Measurements from ENCODE around the gene PAOX.

Gene PAOX

GRCh38 chr10:133349577-133350011, 29.5 kb upstream of the PAOX start:
- DNase-seq (ENCODE audit: low read depth, low spot score) = no peak

GRCh38 chr10:133350283-133350949, 28.6 kb upstream of the PAOX start:
- DNase-seq (ENCODE audit: low read depth, low spot score) = no peak

GRCh38 chr10:133350950-133351329, 28.1 kb upstream of the PAOX start:
- DNase-seq (ENCODE audit: low read depth, low spot score) = no peak

GRCh38 chr10:133351408-133352318, 27.4 kb upstream of the PAOX start:
- DNase-seq (ENCODE audit: low read depth, low spot score) = no peak

- DNase-seq (ENCODE audit: low read depth, low spot score) = no peak
These were observed 25.7 kb upstream of the PAOX start for GRCh38 chr10:133353202-133353959.

- no peak for DNase-seq (ENCODE audit: low read depth, low spot score)
These were observed 25.0 kb upstream of the PAOX start for GRCh38 chr10:133353988-133354605.

GRCh38 chr10:133354672-133355240, 24.3 kb upstream of the PAOX start:
- DNase-seq (ENCODE audit: low read depth, low spot score) = no peak

- DNase-seq (ENCODE audit: low read depth, low spot score) = no peak
These were observed 23.8 kb upstream of the PAOX start for GRCh38 chr10:133355266-133355665.

GRCh38 chr10:133355991-133356390, 23.1 kb upstream of the PAOX start:
- no peak for DNase-seq (ENCODE audit: low read depth, low spot score)

- DNase-seq (ENCODE audit: low read depth, low spot score) = no peak
These were observed 22.3 kb upstream of the PAOX start for GRCh38 chr10:133356549-133357284.

- peak; percentile 92 for DNase-seq (ENCODE audit: low read depth, low spot score)
These were observed 21.5 kb upstream of the PAOX start, which contains the start of gene FUOM for GRCh38 chr10:133357285-133358161. TSS of gene FUOM (minus strand) at chr10:133358019. CDS start at chr10:133358007, 12 bp downstream.

GRCh38 chr10:133358162-133358924, 20.7 kb upstream of the PAOX start:
- no peak for DNase-seq (ENCODE audit: low read depth, low spot score)

- DNase-seq (ENCODE audit: low read depth, low spot score) = no peak
These were observed 20.1 kb upstream of the PAOX start for GRCh38 chr10:133358925-133359310.

- DNase-seq (ENCODE audit: low read depth, low spot score) = no peak
These were observed 19.5 kb upstream of the PAOX start for GRCh38 chr10:133359554-133359971.

GRCh38 chr10:133359972-133360610, 19.0 kb upstream of the PAOX start:
- DNase-seq (ENCODE audit: low read depth, low spot score) = no peak

- no peak for DNase-seq (ENCODE audit: low read depth, low spot score)
These were observed 17.8 kb upstream of the PAOX start for GRCh38 chr10:133361227-133361626.

- no peak for DNase-seq (ENCODE audit: low read depth, low spot score)
These were observed 17.2 kb upstream of the PAOX start for GRCh38 chr10:133361773-133362441.

- DNase-seq (ENCODE audit: low read depth, low spot score) = no peak
These were observed 16.2 kb upstream of the PAOX start for GRCh38 chr10:133362846-133363245.

Data from ELF-1 (cell line).